K562 (cell line): ENCODE results near the gene TPGS1. TPM values are rescaled to one million over a fixed set of nuclear protein-coding genes. Genes with fewer than 3 reads are reported as not detected.

Experiments
- CAMTA2 ChIP-seq: fragments of 250-450 bp; sonication (Bioruptor Pico); conservative IDR thresholded peaks from 2 replicates; pipeline ENCODE4 v1.5.1; 2022
- CTBP1 ChIP-seq: fragments of 450-650 bp; IDR thresholded peaks from 2 replicates; pipeline ENCODE4 v1.6.1; 2016; ENCODE audit warnings: borderline replicate concordance
- MAFF ChIP-seq: IDR thresholded peaks from 2 replicates; pipeline ENCODE4 v1.6.1; 2012; ENCODE audit warnings: low read length, improper control_type of control experiment
- MECOM ChIP-seq: fragments of 250-450 bp; sonication (Bioruptor Pico); IDR thresholded peaks from 2 replicates; pipeline ENCODE4 v1.8.0; 2022; ENCODE audit warnings: inconsistent platforms
- MTF1 ChIP-seq: fragments of 250-450 bp; sonication (Bioruptor Pico); IDR thresholded peaks from 2 replicates; pipeline ENCODE4 v1.9.0; 2021; ENCODE audit warnings: moderate library complexity, mild to moderate bottlenecking, inconsistent platforms, borderline replicate concordance
- PHB2 ChIP-seq: fragments of 450-650 bp; IDR thresholded peaks from 2 replicates; pipeline ENCODE4 v1.6.1; 2017; ENCODE audit warnings: low read depth
- POU5F1 ChIP-seq: fragments of 150-350 bp; IDR thresholded peaks from 2 replicates; pipeline ENCODE4 v1.6.1; 2014; ENCODE audit warnings: borderline replicate concordance, low read length, low read depth, mild to moderate bottlenecking; ENCODE audit not compliant: partially characterized antibody
- TCF7 ChIP-seq: sonication (generic); IDR thresholded peaks from 2 replicates; pipeline ENCODE4 v1.6.1; 2016; ENCODE audit warnings: antibody characterized with exemption, borderline replicate concordance
- ZBED1 ChIP-seq: IDR thresholded peaks from 2 replicates; pipeline ENCODE4 v1.6.1; 2014
- polyA plus RNA-seq, 8 experiments: library from polyadenylated mRNA; depleted of rRNA in 4 of 8; stranded (reverse) in 5 of 8; unstranded in 3 of 8; fragments of >200 nt; fragmentation: Nextera tagmentation in 2 of 8; fragmentation: Illumina TruSeq in 1 of 8; extraction: Ambion mirVana in 2 of 8; extraction: Trizol in 1 of 8; gene quantifications; 2 replicates each; pipeline versions ENCODE4 v1.2.1 to v1.2.3, GENCODE V29; 2011 to 2014; ENCODE audit warnings: inconsistent platforms in 1 of 8, missing spikeins in 1 of 8
- total RNA-seq, 7 experiments: library from RNA; depleted of rRNA in 6 of 7; stranded (reverse); fragments of >200 nt in 6 of 7; fragmentation: Illumina TruSeq in 2 of 7; extraction: Trizol in 2 of 7; gene quantifications; 2 replicates each; pipeline versions ENCODE4 v1.2.1 to v1.2.3, GENCODE V29; 2011 to 2021; ENCODE audit warnings: low replicate concordance in 1 of 7
- TF ChIP-seq, protein P1 (sequence below): fragments of 450-650 bp; IDR thresholded peaks from 2 replicates; pipeline ENCODE4 v1.6.1; 2016; ENCODE audit warnings: mild to moderate bottlenecking, moderate library complexity
- TF ChIP-seq, protein P2 (sequence below): sonication (generic); formaldehyde crosslinking; IDR thresholded peaks from 2 replicates; pipeline ENCODE4 v1.8.1; 2023; ENCODE audit warnings: mild to moderate bottlenecking, missing genetic modification reagents
- TF ChIP-seq, protein P3 (sequence below): sonication (generic); formaldehyde crosslinking; IDR thresholded peaks from 2 replicates; pipeline ENCODE4 v1.8.1; 2022; ENCODE audit warnings: missing genetic modification reagents

Gene TPGS1
- total and polyA plus RNA-seq, 9 of the 15 experiments (the other 6 are each of a cell fraction or from before 2014, with no cell fraction given) = 0.30 to 31.6 (median 1.2) TPM; not detected in 2

GRCh38 chr19:531009-531752 is 23.9 kb downstream of the TPGS1 start (continued):
- TF ChIP-seq, protein P1, sequence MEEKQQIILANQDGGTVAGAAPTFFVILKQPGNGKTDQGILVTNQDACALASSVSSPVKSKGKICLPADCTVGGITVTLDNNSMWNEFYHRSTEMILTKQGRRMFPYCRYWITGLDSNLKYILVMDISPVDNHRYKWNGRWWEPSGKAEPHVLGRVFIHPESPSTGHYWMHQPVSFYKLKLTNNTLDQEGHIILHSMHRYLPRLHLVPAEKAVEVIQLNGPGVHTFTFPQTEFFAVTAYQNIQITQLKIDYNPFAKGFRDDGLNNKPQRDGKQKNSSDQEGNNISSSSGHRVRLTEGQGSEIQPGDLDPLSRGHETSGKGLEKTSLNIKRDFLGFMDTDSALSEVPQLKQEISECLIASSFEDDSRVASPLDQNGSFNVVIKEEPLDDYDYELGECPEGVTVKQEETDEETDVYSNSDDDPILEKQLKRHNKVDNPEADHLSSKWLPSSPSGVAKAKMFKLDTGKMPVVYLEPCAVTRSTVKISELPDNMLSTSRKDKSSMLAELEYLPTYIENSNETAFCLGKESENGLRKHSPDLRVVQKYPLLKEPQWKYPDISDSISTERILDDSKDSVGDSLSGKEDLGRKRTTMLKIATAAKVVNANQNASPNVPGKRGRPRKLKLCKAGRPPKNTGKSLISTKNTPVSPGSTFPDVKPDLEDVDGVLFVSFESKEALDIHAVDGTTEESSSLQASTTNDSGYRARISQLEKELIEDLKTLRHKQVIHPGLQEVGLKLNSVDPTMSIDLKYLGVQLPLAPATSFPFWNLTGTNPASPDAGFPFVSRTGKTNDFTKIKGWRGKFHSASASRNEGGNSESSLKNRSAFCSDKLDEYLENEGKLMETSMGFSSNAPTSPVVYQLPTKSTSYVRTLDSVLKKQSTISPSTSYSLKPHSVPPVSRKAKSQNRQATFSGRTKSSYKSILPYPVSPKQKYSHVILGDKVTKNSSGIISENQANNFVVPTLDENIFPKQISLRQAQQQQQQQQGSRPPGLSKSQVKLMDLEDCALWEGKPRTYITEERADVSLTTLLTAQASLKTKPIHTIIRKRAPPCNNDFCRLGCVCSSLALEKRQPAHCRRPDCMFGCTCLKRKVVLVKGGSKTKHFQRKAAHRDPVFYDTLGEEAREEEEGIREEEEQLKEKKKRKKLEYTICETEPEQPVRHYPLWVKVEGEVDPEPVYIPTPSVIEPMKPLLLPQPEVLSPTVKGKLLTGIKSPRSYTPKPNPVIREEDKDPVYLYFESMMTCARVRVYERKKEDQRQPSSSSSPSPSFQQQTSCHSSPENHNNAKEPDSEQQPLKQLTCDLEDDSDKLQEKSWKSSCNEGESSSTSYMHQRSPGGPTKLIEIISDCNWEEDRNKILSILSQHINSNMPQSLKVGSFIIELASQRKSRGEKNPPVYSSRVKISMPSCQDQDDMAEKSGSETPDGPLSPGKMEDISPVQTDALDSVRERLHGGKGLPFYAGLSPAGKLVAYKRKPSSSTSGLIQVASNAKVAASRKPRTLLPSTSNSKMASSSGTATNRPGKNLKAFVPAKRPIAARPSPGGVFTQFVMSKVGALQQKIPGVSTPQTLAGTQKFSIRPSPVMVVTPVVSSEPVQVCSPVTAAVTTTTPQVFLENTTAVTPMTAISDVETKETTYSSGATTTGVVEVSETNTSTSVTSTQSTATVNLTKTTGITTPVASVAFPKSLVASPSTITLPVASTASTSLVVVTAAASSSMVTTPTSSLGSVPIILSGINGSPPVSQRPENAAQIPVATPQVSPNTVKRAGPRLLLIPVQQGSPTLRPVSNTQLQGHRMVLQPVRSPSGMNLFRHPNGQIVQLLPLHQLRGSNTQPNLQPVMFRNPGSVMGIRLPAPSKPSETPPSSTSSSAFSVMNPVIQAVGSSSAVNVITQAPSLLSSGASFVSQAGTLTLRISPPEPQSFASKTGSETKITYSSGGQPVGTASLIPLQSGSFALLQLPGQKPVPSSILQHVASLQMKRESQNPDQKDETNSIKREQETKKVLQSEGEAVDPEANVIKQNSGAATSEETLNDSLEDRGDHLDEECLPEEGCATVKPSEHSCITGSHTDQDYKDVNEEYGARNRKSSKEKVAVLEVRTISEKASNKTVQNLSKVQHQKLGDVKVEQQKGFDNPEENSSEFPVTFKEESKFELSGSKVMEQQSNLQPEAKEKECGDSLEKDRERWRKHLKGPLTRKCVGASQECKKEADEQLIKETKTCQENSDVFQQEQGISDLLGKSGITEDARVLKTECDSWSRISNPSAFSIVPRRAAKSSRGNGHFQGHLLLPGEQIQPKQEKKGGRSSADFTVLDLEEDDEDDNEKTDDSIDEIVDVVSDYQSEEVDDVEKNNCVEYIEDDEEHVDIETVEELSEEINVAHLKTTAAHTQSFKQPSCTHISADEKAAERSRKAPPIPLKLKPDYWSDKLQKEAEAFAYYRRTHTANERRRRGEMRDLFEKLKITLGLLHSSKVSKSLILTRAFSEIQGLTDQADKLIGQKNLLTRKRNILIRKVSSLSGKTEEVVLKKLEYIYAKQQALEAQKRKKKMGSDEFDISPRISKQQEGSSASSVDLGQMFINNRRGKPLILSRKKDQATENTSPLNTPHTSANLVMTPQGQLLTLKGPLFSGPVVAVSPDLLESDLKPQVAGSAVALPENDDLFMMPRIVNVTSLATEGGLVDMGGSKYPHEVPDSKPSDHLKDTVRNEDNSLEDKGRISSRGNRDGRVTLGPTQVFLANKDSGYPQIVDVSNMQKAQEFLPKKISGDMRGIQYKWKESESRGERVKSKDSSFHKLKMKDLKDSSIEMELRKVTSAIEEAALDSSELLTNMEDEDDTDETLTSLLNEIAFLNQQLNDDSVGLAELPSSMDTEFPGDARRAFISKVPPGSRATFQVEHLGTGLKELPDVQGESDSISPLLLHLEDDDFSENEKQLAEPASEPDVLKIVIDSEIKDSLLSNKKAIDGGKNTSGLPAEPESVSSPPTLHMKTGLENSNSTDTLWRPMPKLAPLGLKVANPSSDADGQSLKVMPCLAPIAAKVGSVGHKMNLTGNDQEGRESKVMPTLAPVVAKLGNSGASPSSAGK = peak; percentile 37; the same call in 1 of the 2 replicates
- peak; percentile 78 for TF ChIP-seq CTBP1
- 0 out of 2 replicates have a peak, but pooled peaks have one; percentile 57 for TF ChIP-seq CAMTA2 (CRISPR knock-in tag)
- TF ChIP-seq PHB2 = no peak
- no peak for TF ChIP-seq ZBED1
- no peak for TF ChIP-seq MTF1 (CRISPR knock-in tag)
- TF ChIP-seq MECOM (CRISPR knock-in tag) = no peak
- TF ChIP-seq MAFF = no peak
- TF ChIP-seq, protein P2, sequence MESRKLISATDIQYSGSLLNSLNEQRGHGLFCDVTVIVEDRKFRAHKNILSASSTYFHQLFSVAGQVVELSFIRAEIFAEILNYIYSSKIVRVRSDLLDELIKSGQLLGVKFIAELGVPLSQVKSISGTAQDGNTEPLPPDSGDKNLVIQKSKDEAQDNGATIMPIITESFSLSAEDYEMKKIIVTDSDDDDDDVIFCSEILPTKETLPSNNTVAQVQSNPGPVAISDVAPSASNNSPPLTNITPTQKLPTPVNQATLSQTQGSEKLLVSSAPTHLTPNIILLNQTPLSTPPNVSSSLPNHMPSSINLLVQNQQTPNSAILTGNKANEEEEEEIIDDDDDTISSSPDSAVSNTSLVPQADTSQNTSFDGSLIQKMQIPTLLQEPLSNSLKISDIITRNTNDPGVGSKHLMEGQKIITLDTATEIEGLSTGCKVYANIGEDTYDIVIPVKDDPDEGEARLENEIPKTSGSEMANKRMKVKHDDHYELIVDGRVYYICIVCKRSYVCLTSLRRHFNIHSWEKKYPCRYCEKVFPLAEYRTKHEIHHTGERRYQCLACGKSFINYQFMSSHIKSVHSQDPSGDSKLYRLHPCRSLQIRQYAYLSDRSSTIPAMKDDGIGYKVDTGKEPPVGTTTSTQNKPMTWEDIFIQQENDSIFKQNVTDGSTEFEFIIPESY = peak; percentile 43; the same call in 1 of the 2 replicates
- no peak for TF ChIP-seq TCF7
- TF ChIP-seq, protein P3, sequence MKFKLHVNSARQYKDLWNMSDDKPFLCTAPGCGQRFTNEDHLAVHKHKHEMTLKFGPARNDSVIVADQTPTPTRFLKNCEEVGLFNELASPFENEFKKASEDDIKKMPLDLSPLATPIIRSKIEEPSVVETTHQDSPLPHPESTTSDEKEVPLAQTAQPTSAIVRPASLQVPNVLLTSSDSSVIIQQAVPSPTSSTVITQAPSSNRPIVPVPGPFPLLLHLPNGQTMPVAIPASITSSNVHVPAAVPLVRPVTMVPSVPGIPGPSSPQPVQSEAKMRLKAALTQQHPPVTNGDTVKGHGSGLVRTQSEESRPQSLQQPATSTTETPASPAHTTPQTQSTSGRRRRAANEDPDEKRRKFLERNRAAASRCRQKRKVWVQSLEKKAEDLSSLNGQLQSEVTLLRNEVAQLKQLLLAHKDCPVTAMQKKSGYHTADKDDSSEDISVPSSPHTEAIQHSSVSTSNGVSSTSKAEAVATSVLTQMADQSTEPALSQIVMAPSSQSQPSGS (CRISPR knock-in tag) = no peak
- TF ChIP-seq POU5F1 = peak; percentile 65
